ENCODE results near the gene DNMT3B. TPM values are rescaled to one million over a fixed set of nuclear protein-coding genes. Genes with fewer than 3 reads are reported as not detected.

The DNMT3B gene
- total RNA-seq, 3 donors from 2014 or later: 0.96 to 2.0 (median 1.8) TPM

DNA sequence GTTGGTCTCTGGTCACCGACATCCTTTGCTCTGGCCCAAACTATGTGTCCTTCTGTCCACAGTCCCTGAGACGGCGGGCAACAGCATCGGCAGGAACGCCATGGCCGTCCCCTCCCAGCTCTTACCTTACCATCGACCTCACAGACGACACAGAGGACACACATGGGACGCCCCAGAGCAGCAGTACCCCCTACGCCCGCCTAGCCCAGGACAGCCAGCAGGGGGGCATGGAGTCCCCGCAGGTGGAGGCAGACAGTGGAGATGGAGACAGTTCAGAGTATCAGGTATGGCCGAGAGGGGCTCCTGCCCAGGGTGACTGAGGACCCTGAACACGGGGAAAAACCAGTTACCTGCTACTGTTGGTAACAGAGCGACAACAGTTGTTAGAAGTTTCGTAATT, 25.0 kb downstream of the DNMT3B start:
- Histone ChIP-seq H3K4me1 (no peaks in the 10 kb centered on the region), H3K36me3 (no peaks in the 10 kb centered on the region), H3K4me3 (no peak overlapping the region), H3K27ac (no peak overlapping the region), H3K27me3 (no peaks in the 10 kb centered on the region), H3K9me3 (no peaks in the 10 kb centered on the region)
- TF ChIP-seq, protein P1, sequence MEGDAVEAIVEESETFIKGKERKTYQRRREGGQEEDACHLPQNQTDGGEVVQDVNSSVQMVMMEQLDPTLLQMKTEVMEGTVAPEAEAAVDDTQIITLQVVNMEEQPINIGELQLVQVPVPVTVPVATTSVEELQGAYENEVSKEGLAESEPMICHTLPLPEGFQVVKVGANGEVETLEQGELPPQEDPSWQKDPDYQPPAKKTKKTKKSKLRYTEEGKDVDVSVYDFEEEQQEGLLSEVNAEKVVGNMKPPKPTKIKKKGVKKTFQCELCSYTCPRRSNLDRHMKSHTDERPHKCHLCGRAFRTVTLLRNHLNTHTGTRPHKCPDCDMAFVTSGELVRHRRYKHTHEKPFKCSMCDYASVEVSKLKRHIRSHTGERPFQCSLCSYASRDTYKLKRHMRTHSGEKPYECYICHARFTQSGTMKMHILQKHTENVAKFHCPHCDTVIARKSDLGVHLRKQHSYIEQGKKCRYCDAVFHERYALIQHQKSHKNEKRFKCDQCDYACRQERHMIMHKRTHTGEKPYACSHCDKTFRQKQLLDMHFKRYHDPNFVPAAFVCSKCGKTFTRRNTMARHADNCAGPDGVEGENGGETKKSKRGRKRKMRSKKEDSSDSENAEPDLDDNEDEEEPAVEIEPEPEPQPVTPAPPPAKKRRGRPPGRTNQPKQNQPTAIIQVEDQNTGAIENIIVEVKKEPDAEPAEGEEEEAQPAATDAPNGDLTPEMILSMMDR (IDR thresholded peaks at IDR 0.05): no peak
- no peak for TF ChIP-seq POLR2A (IDR thresholded peaks at IDR 0.05)
- TF ChIP-seq POLR2AphosphoS5 (IDR thresholded peaks at IDR 0.05): no peak
- intact Hi-C loops (cut with DNase I; ENCODE audit: low total_unique reads): no loop called here
- no peak for DNase-seq (ENCODE audit: low spot score in 2 of 2)

DNA sequence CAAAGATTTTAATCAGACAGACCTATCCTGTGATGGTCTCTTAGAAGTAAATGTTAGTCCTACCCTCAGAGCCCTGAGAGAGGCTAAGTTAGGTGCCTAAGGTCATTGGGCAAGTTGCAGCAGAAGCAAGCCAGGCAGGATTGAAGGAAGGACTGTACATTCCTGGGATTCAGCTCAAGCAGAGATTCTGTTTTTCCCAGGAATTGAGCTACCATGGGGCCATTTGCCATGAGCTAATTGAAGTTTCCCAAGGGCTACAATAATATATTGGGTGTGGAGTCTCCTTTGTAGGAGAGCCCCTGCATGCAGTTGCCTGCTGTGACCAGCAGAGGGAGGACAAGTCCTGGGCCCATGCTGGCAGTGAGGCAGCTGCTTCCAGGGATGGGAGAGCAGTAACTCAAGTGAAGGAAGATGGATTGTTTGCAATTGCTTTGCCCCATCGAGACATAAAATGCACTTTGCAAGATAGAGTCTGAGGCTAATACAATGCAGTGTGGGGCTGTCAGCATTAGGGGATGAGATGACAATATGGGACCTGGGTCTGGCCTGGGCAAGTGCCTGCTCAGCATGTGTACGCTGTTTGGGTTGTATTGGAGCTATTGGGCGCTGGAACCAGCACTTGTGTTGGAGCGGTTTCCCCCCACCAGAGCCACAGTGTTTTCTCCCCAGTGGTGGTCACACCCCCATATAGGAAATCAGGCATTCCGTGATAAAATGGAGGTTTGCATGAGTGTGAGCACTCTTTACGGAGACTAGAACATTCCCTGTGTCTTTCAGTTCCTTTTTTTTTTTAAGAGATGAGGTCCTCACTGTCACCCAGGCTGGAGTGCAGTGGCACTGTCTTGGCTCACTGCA, 27.9 kb downstream of the DNMT3B start:
- no peak overlapping the region for H3K27ac ChIP-seq
- no peaks in the 10 kb centered on the region for H3K27me3 ChIP-seq
- H3K9me3 ChIP-seq: no peaks in the 10 kb centered on the region
- peak; percentile 64 to 73 for DNase-seq (ENCODE audit: low spot score in 2 of 2)
- no peaks in the 10 kb centered on the region for H3K36me3 ChIP-seq
- TF ChIP-seq POLR2AphosphoS5 (IDR thresholded peaks at IDR 0.05): no peak
- TF ChIP-seq, protein P1 (IDR thresholded peaks at IDR 0.05): peak; percentile 87 to 94 (median 91)
- H3K4me1 ChIP-seq: no peaks in the 10 kb centered on the region
- no peak overlapping the region for H3K4me3 ChIP-seq
- intact Hi-C loops (cut with DNase I; ENCODE audit: low total_unique reads): no loop called here

DNA sequence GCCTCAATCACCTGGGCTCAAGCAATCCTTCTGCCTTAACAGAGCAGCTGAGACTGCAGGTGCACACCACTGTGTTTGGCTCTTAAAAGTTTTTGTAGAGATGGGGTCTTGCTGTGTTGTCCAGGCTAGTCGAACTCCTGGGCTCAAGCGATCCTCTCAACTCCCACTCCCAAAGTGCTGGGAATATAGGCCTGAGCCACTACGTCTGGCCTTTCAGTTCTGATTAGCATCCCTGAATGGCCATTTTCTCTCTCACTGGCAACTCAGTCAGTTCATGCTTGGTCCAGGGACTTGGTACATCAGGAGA, 28.5 kb downstream of the DNMT3B start:
- TF ChIP-seq POLR2A (IDR thresholded peaks at IDR 0.05): no peak
- TF ChIP-seq, protein P1 (IDR thresholded peaks at IDR 0.05): no peak
- TF ChIP-seq POLR2AphosphoS5 (IDR thresholded peaks at IDR 0.05): no peak
- H3K9me3 ChIP-seq: no peaks in the 10 kb centered on the region
- intact Hi-C loops (cut with DNase I; ENCODE audit: low total_unique reads): no loop called here
- H3K27me3 ChIP-seq: no peaks in the 10 kb centered on the region
- H3K4me3 ChIP-seq: no peak overlapping the region
- H3K4me1 ChIP-seq: no peaks in the 10 kb centered on the region
- DNase-seq (ENCODE audit: low spot score in 2 of 2): no peak
- H3K27ac ChIP-seq: no peak overlapping the region
- no peaks in the 10 kb centered on the region for H3K36me3 ChIP-seq

DNA sequence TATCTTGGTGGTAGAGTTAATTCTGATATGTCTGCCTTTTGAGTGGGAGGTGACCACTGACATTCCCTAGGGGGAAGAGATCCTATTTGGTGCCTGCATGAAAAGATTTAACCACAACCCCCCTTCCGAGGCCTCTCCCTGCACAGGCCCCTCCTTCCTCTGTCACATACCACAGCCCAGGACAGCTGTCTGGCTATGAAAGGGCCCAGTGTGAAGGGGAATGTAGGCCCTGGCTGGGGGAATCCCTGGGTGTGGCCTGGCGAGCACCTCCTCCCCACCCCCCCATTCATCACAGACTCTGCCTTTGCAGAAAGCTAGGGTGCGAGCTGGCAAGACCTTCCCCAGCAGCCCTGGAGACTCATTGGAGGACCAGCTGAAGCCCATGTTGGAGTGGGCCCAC, 30.1 kb downstream of the DNMT3B start:
- intact Hi-C loops (cut with DNase I; ENCODE audit: low total_unique reads): no loop called here
- peak in 1 of 2 donors; percentile 44 for DNase-seq (ENCODE audit: low spot score in 2 of 2)
- TF ChIP-seq POLR2AphosphoS5 (IDR thresholded peaks at IDR 0.05): no peak
- TF ChIP-seq, protein P1 (IDR thresholded peaks at IDR 0.05): no peak
- TF ChIP-seq POLR2A (IDR thresholded peaks at IDR 0.05): no peak
- H3K9me3 ChIP-seq: no peaks in the 10 kb centered on the region
- no peak overlapping the region for H3K27ac ChIP-seq
- no peaks in the 10 kb centered on the region for H3K4me1 ChIP-seq
- no peak overlapping the region for H3K4me3 ChIP-seq
- no peaks in the 10 kb centered on the region for H3K27me3 ChIP-seq
- H3K36me3 ChIP-seq: no peaks in the 10 kb centered on the region

DNA sequence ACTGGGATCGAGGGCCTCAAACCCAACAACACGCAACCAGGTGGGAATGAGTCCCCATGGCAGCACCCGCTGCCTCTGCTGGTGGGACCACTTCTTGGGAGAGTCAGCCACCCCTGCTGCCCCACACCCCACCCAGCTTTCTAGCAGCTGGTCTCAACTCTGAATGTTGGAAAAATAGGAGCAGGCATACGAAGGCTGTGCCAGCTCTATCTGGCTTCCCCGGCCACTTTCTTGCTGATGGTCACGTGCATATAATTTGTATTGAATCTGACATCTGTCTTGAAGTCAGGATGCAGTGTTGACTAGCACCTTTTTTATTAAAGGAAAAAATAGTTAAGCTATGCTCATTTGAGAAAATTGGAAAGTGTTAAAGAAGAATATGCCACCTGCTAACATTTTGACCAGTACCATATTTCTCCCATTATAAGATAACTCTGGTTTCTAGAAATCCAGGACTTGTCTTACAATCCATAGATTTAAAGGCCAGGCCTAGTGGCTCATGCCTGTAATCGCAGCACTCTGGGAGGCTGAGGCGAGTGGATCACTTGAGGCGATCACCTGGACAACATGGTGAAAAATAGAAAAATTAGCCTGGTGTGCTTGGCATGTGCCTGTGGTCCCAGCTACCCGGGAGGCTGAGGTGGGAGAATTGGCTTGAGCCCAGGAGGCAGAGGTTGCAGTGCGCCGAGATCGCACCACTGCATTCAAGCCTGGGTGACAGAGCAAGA, 30.7 kb downstream of the DNMT3B start:
- no peaks in the 10 kb centered on the region for H3K9me3 ChIP-seq
- no peaks in the 10 kb centered on the region for H3K36me3 ChIP-seq
- no peak overlapping the region for H3K4me3 ChIP-seq
- intact Hi-C loops (cut with DNase I; ENCODE audit: low total_unique reads): no loop called here
- TF ChIP-seq, protein P1 (IDR thresholded peaks at IDR 0.05): no peak
- TF ChIP-seq POLR2AphosphoS5 (IDR thresholded peaks at IDR 0.05): no peak
- no peak for TF ChIP-seq POLR2A (IDR thresholded peaks at IDR 0.05)
- no peak overlapping the region for H3K27ac ChIP-seq
- H3K27me3 ChIP-seq: no peaks in the 10 kb centered on the region
- DNase-seq (ENCODE audit: low spot score in 2 of 2): no peak
- H3K4me1 ChIP-seq: no peaks in the 10 kb centered on the region
